GM12878 (cell line): ENCODE measurements around the gene KNTC1. TPM values are rescaled to one million over a fixed set of nuclear protein-coding genes. Genes with fewer than 3 reads are reported as not detected.

ENCODE experiments used
- BMI1 ChIP-seq: fragments of 450-650 bp; IDR thresholded peaks from 2 replicates; pipeline ENCODE4 v1.6.1; 2016; ENCODE audit warnings: mild to moderate bottlenecking, moderate library complexity, borderline replicate concordance
- HCFC1 ChIP-seq: fragments of 150-350 bp; IDR thresholded peaks from 2 replicates; pipeline ENCODE4 v1.6.1; 2014; ENCODE audit warnings: low read length
- MYB ChIP-seq: fragments of 150-350 bp; IDR thresholded peaks from 2 replicates; pipeline ENCODE4 v1.6.1; 2014; ENCODE audit warnings: mild to moderate bottlenecking, low read depth, low read length, borderline replicate concordance
- MYC ChIP-seq: IDR thresholded peaks from 2 replicates; pipeline ENCODE4 v1.6.1; 2011; ENCODE audit warnings: mild to moderate bottlenecking, low read length, moderate library complexity, inconsistent platforms; ENCODE audit not compliant: insufficient read depth, insufficient replicate concordance, insufficient read length, severe bottlenecking
- NBN ChIP-seq: fragments of 450-650 bp; IDR thresholded peaks from 2 replicates; pipeline ENCODE4 v1.6.1; 2016
- NRF1 ChIP-seq: conservative IDR thresholded peaks from 2 replicates; pipeline ENCODE4 v1.6.1; 2011; ENCODE audit warnings: mild to moderate bottlenecking, low read depth, low read length, improper control_type of control experiment
- PAX8 ChIP-seq: fragments of 450-650 bp; IDR thresholded peaks from 2 replicates; pipeline ENCODE4 v1.6.1; 2017; ENCODE audit warnings: mild to moderate bottlenecking, moderate library complexity
- POLR2AphosphoS2 ChIP-seq: IDR thresholded peaks from 2 replicates; pipeline ENCODE4 v1.6.1; 2011; ENCODE audit warnings: low read depth, mild to moderate bottlenecking, low read length, improper control_type of control experiment, moderate library complexity
- SPI1 ChIP-seq: IDR thresholded peaks from 2 replicates; pipeline ENCODE4 v1.6.1; 2011; ENCODE audit warnings: low read depth, mild to moderate bottlenecking, low read length, moderate library complexity, borderline replicate concordance; ENCODE audit not compliant: insufficient read depth
- SREBF2 ChIP-seq: IDR thresholded peaks from 2 replicates; pipeline ENCODE4 v1.6.1; 2012; ENCODE audit warnings: mild to moderate bottlenecking, low read length
- ZNF384 ChIP-seq: IDR thresholded peaks from 2 replicates; pipeline ENCODE4 v1.6.1; 2012; ENCODE audit warnings: low read depth, mild to moderate bottlenecking, low read length, improper control_type of control experiment, borderline replicate concordance
- polyA plus RNA-seq, 11 experiments: library from polyadenylated mRNA; depleted of rRNA in 4 of 11; unstranded in 6 of 11; stranded (reverse) in 5 of 11; fragments of >200 nt; fragmentation: Nextera tagmentation in 4 of 11; fragmentation: Illumina TruSeq in 1 of 11; extraction: Ambion mirVana in 4 of 11; extraction: Trizol in 1 of 11; gene quantifications; 1 replicate in 1 of 11; 2 replicates in 10 of 11; pipeline versions ENCODE4 v1.2.1 to v1.2.3, GENCODE V29; 2011 to 2016; ENCODE audit warnings: inconsistent platforms in 2 of 11, missing spikeins in 2 of 11, low read depth in 1 of 11
- total RNA-seq, 4 experiments: library from RNA; depleted of rRNA in 3 of 4; stranded (reverse); fragments of >200 nt in 3 of 4; fragmentation: Illumina TruSeq in 1 of 4; extraction: Trizol in 1 of 4; gene quantifications; 2 replicates each; pipeline versions ENCODE4 v1.2.1 to v1.2.3, GENCODE V29; 2013 to 2021
- TF ChIP-seq, protein P1 (sequence below): IDR thresholded peaks from 2 replicates; pipeline ENCODE4 v1.6.1; 2012; ENCODE audit warnings: low read length, inconsistent platforms
- TF ChIP-seq, protein P2 (sequence below): IDR thresholded peaks from 2 replicates; pipeline ENCODE4 v1.6.1; 2012; ENCODE audit warnings: improper control_type of control experiment, low read depth, low read length; ENCODE audit not compliant: insufficient replicate concordance
- TF ChIP-seq, protein P3 (sequence below): fragments of 450-650 bp; formaldehyde crosslinking; IDR thresholded peaks from 2 replicates; pipeline ENCODE4 v1.4.0; 2020; ENCODE audit warnings: mild to moderate bottlenecking, moderate library complexity
- TF ChIP-seq, protein P4 (sequence below): IDR thresholded peaks from 2 replicates; pipeline ENCODE4 v1.6.1; 2012; ENCODE audit warnings: low read depth, low read length, improper control_type of control experiment
- TF ChIP-seq, protein P5 (sequence below): fragments of 450-650 bp; IDR thresholded peaks from 2 replicates; pipeline ENCODE4 v1.6.1; 2014; ENCODE audit warnings: mild to moderate bottlenecking

Gene KNTC1
- total and polyA plus RNA-seq, 10 of the 15 experiments (the other 5 are each of a cell fraction or from before 2014, with no cell fraction given), result 37.2 to 118 (median 76.3) TPM

DNA sequence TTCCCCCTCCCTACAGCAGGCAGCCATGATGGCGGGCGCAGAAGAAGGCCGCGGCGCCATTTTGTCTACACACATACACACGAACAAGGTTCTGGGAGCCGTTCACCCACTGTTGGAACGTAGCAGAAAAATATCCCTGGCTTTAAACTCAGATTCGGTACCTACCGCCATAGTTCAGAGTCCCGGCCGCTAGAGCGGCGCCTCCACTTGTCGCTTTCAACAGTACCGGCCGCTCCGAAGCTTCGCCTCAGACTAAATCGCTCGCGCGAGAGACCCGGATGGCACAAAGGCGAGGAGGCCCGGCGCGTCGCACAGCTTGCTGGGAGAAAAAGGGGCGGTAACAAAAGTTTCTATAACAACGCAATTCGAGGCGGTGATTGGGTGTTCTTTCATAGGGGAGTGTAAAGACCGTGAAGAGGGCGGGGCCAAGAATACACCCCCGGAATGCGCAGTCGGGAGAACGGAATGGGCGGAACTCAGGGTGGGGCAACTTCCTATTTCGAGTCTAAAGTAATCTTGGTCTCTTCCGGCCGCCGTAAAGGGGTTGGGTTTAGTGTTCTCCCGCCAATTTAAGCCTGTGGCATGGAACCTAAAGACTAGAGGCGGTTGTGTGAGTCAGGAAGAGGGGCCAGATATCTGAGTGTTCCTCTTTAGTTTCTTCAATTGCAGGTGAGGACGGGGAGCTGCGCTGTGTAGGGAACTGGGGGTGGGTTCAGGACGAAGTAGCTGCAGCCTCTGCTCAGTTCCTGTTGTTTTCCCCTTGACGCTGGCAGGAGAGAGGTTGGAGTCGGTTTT lies at the start of gene KNTC1, which contains the start of gene RSRC2 (continued):
- TF ChIP-seq, protein P1, sequence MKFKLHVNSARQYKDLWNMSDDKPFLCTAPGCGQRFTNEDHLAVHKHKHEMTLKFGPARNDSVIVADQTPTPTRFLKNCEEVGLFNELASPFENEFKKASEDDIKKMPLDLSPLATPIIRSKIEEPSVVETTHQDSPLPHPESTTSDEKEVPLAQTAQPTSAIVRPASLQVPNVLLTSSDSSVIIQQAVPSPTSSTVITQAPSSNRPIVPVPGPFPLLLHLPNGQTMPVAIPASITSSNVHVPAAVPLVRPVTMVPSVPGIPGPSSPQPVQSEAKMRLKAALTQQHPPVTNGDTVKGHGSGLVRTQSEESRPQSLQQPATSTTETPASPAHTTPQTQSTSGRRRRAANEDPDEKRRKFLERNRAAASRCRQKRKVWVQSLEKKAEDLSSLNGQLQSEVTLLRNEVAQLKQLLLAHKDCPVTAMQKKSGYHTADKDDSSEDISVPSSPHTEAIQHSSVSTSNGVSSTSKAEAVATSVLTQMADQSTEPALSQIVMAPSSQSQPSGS, result peak; percentile 13
- TF ChIP-seq, protein P2, sequence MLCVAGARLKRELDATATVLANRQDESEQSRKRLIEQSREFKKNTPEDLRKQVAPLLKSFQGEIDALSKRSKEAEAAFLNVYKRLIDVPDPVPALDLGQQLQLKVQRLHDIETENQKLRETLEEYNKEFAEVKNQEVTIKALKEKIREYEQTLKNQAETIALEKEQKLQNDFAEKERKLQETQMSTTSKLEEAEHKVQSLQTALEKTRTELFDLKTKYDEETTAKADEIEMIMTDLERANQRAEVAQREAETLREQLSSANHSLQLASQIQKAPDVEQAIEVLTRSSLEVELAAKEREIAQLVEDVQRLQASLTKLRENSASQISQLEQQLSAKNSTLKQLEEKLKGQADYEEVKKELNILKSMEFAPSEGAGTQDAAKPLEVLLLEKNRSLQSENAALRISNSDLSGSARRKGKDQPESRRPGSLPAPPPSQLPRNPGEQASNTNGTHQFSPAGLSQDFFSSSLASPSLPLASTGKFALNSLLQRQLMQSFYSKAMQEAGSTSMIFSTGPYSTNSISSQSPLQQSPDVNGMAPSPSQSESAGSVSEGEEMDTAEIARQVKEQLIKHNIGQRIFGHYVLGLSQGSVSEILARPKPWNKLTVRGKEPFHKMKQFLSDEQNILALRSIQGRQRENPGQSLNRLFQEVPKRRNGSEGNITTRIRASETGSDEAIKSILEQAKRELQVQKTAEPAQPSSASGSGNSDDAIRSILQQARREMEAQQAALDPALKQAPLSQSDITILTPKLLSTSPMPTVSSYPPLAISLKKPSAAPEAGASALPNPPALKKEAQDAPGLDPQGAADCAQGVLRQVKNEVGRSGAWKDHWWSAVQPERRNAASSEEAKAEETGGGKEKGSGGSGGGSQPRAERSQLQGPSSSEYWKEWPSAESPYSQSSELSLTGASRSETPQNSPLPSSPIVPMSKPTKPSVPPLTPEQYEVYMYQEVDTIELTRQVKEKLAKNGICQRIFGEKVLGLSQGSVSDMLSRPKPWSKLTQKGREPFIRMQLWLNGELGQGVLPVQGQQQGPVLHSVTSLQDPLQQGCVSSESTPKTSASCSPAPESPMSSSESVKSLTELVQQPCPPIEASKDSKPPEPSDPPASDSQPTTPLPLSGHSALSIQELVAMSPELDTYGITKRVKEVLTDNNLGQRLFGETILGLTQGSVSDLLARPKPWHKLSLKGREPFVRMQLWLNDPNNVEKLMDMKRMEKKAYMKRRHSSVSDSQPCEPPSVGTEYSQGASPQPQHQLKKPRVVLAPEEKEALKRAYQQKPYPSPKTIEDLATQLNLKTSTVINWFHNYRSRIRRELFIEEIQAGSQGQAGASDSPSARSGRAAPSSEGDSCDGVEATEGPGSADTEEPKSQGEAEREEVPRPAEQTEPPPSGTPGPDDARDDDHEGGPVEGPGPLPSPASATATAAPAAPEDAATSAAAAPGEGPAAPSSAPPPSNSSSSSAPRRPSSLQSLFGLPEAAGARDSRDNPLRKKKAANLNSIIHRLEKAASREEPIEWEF, result no peak
- TF ChIP-seq PAX8, result peak; percentile 95
- TF ChIP-seq, protein P3, sequence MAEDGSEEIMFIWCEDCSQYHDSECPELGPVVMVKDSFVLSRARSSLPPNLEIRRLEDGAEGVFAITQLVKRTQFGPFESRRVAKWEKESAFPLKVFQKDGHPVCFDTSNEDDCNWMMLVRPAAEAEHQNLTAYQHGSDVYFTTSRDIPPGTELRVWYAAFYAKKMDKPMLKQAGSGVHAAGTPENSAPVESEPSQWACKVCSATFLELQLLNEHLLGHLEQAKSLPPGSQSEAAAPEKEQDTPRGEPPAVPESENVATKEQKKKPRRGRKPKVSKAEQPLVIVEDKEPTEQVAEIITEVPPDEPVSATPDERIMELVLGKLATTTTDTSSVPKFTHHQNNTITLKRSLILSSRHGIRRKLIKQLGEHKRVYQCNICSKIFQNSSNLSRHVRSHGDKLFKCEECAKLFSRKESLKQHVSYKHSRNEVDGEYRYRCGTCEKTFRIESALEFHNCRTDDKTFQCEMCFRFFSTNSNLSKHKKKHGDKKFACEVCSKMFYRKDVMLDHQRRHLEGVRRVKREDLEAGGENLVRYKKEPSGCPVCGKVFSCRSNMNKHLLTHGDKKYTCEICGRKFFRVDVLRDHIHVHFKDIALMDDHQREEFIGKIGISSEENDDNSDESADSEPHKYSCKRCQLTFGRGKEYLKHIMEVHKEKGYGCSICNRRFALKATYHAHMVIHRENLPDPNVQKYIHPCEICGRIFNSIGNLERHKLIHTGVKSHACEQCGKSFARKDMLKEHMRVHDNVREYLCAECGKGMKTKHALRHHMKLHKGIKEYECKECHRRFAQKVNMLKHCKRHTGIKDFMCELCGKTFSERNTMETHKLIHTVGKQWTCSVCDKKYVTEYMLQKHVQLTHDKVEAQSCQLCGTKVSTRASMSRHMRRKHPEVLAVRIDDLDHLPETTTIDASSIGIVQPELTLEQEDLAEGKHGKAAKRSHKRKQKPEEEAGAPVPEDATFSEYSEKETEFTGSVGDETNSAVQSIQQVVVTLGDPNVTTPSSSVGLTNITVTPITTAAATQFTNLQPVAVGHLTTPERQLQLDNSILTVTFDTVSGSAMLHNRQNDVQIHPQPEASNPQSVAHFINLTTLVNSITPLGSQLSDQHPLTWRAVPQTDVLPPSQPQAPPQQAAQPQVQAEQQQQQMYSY (CRISPR knock-in tag), result no peak
- TF ChIP-seq MYC, result peak; percentile 59
- TF ChIP-seq, protein P4, sequence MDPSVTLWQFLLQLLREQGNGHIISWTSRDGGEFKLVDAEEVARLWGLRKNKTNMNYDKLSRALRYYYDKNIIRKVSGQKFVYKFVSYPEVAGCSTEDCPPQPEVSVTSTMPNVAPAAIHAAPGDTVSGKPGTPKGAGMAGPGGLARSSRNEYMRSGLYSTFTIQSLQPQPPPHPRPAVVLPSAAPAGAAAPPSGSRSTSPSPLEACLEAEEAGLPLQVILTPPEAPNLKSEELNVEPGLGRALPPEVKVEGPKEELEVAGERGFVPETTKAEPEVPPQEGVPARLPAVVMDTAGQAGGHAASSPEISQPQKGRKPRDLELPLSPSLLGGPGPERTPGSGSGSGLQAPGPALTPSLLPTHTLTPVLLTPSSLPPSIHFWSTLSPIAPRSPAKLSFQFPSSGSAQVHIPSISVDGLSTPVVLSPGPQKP, result peak; percentile 67; the same call in 1 of the 2 replicates
- peak; percentile 91 for TF ChIP-seq NBN
- TF ChIP-seq HCFC1, result peak; percentile 66
- TF ChIP-seq NRF1, result peak; percentile 29; the same call in 1 of the 2 replicates
- TF ChIP-seq BMI1, result peak; percentile 93
- TF ChIP-seq MYB, result no peak
- TF ChIP-seq SREBF2, result no peak
- TF ChIP-seq, protein P5, sequence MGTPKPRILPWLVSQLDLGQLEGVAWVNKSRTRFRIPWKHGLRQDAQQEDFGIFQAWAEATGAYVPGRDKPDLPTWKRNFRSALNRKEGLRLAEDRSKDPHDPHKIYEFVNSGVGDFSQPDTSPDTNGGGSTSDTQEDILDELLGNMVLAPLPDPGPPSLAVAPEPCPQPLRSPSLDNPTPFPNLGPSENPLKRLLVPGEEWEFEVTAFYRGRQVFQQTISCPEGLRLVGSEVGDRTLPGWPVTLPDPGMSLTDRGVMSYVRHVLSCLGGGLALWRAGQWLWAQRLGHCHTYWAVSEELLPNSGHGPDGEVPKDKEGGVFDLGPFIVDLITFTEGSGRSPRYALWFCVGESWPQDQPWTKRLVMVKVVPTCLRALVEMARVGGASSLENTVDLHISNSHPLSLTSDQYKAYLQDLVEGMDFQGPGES, result 0 out of 2 replicates have a peak, but pooled peaks have one; percentile 21
- peak; percentile 55 for TF ChIP-seq SPI1
- TF ChIP-seq POLR2AphosphoS2, result peak; percentile 95
- TF ChIP-seq ZNF384, result 0 out of 2 replicates have a peak, but pooled peaks have one; percentile 8
